K562 (cell line): ENCODE measurements around the gene PKP1. TPM values are rescaled to one million over a fixed set of nuclear protein-coding genes. Genes with fewer than 3 reads are reported as not detected.

ENCODE experiments used
- ATAC-seq: fragments of 200-7000 bp; cut with Tn5 transposase; 3 replicates; pipeline ENCODE4 v1.9.1; 2020; ENCODE audit warnings: moderate library complexity
- BruUV-seq: library from RNA; stranded (reverse); fragments of 400-500 nt; replicated peaks from 2 replicates; lab custom pipeline; 2021; lab: Mats Ljungman, UMichigan
- CTCF ChIA-PET: fragments of 300-600 bp; formaldehyde crosslinking; extraction: SDS; loops from one replicate; lab custom pipeline; 2021; ENCODE audit warnings: low intra/inter-chr PET ratio; lab: Yijun Ruan, JAX
- POLR2A ChIA-PET: fragments of 300-600, 350-650 bp; sonication (Branson Sonifier 250); formaldehyde crosslinking; extraction: SDS; loops from one replicate; lab custom pipeline; 2021; ENCODE audit warnings: antibody characterized with exemption, inconsistent platforms; lab: Yijun Ruan, JAX
- DNase-seq, 4 experiments: peaks; one replicate each; pipeline versions ENCODE4 v3.0.0 to v3.0.0-alpha.2; 2011 to 2018; ENCODE audit warnings: low spot score in 3 of 4, mixed read lengths in 3 of 4; ENCODE audit errors: extremely low read depth in 1 of 4
- FAIRE-seq: peaks from 2 replicates; lab custom pipeline; 2011; peaks lifted over from hg19 to GRCh38; lab: Jason Lieb, UNC
- H2AFZ ChIP-seq: 2 replicates; pipeline ENCODE4 v1.6.0; 2011; ENCODE audit warnings: low read depth, low read length, control low read depth, inconsistent platforms
- H3K27ac ChIP-seq: fragments of 200-600 bp; 3 replicates; pipeline ENCODE4 v1.8.0; 2011; ENCODE audit warnings: low read depth, mild to moderate bottlenecking, control low read depth, inconsistent platforms, low read length, moderate library complexity, mixed read lengths; ENCODE audit errors: extremely low read depth
- H3K27me3 ChIP-seq, 2 experiments: fragments of 300-600 bp in 1 of 2; 2 replicates in 1 of 2; 3 replicates in 1 of 2; pipeline versions ENCODE4 v1.6.0 to v1.8.0; 2011; ENCODE audit warnings: inconsistent platforms in 2 of 2, low read length in 2 of 2, mild to moderate bottlenecking in 1 of 2, mixed read lengths in 1 of 2, moderate library complexity in 1 of 2; ENCODE audit not compliant: control insufficient read depth in 2 of 2, insufficient read depth in 2 of 2
- H3K36me3 ChIP-seq: fragments of 300-600 bp; 3 replicates; pipeline ENCODE4 v1.8.0; 2011; ENCODE audit warnings: mild to moderate bottlenecking, low read length, inconsistent platforms; ENCODE audit not compliant: control insufficient read depth, insufficient read depth
- H3K4me1 ChIP-seq, 2 experiments: fragments of 200-600 bp in 1 of 2; replicated peaks in 1 of 2; 2 replicates in 1 of 2; 3 replicates in 1 of 2; pipeline versions ENCODE4 v1.5.1 to v1.8.0; 2011; ENCODE audit warnings: inconsistent platforms in 2 of 2, low read length in 2 of 2, mild to moderate bottlenecking in 1 of 2, mixed read lengths in 1 of 2, moderate library complexity in 1 of 2; ENCODE audit not compliant: control insufficient read depth in 2 of 2, insufficient read depth in 2 of 2
- H3K4me2 ChIP-seq: 2 replicates; pipeline ENCODE4 v1.6.1; 2011; ENCODE audit warnings: low read length, control low read depth, inconsistent platforms, mixed read lengths; ENCODE audit not compliant: insufficient read depth
- H3K4me3 ChIP-seq: fragments of 200-600 bp; sonication (generic), shearing (Covaris generic); 2 replicates; pipeline ENCODE4 v1.5.1; 2016; ENCODE audit warnings: control low read depth, inconsistent platforms
- H3K79me2 ChIP-seq: fragments of 200-600 bp; 3 replicates; pipeline ENCODE4 v1.8.0; 2011; ENCODE audit warnings: low read length, inconsistent platforms; ENCODE audit not compliant: control insufficient read depth, insufficient read depth
- H3K9ac ChIP-seq, 2 experiments: 2 replicates each; pipeline versions ENCODE4 v1.6.0 to v1.6.1; 2011; ENCODE audit warnings: low read depth in 2 of 2, low read length in 2 of 2, control low read depth in 1 of 2, inconsistent platforms in 1 of 2, mild to moderate bottlenecking in 1 of 2, mixed read lengths in 1 of 2; ENCODE audit not compliant: insufficient read depth in 1 of 2
- H3K9me1 ChIP-seq: one replicate; pipeline ENCODE4 v1.6.0; 2011; ENCODE audit warnings: inconsistent platforms, mild to moderate bottlenecking, low read length, moderate library complexity; ENCODE audit not compliant: control insufficient read depth, insufficient read depth
- H3K9me3 ChIP-seq: replicated peaks from 2 replicates; pipeline ENCODE4 v1.5.1; 2011; ENCODE audit warnings: low read depth, low read length, inconsistent platforms; ENCODE audit not compliant: control insufficient read depth, insufficient read depth
- H4K20me1 ChIP-seq: replicated peaks from 2 replicates; pipeline ENCODE4 v1.6.1; 2011; ENCODE audit warnings: low read length, inconsistent platforms, mixed read lengths; ENCODE audit not compliant: control insufficient read depth, insufficient read depth
- BCL6 ChIP-seq: fragments of 250-450 bp; sonication (Bioruptor Pico); IDR thresholded peaks from 2 replicates; pipeline ENCODE4 v1.4.0; 2020
- ETV5 ChIP-seq: sonication (generic); formaldehyde crosslinking; IDR thresholded peaks from 2 replicates; pipeline ENCODE4 v1.4.0; 2020; ENCODE audit warnings: low read depth, mild to moderate bottlenecking, missing genetic modification reagents
- MYC ChIP-seq, 2 experiments: fragments of 250-450 bp in 1 of 2; sonication (Bioruptor Pico) in 1 of 2; IDR thresholded peaks; 2 replicates each; pipeline versions ENCODE4 v1.5.1 to v1.6.1; 2012 to 2021; ENCODE audit warnings: low read depth in 2 of 2, borderline replicate concordance in 1 of 2, improper control_type of control experiment in 1 of 2, low read length in 1 of 2, mild to moderate bottlenecking in 1 of 2, moderate library complexity in 1 of 2
- PCBP1 ChIP-seq: fragments of 200-400 bp; formaldehyde crosslinking; IDR thresholded peaks from 2 replicates; pipeline ENCODE4 v1.6.1; 2018; ENCODE audit warnings: mild to moderate bottlenecking, low read depth, low read length; ENCODE audit not compliant: poor library complexity, severe bottlenecking
- POLR2AphosphoS2 ChIP-seq: IDR thresholded peaks from 2 replicates; pipeline ENCODE4 v1.6.1; 2012; ENCODE audit warnings: low read length, improper control_type of control experiment
- SAP30 ChIP-seq: fragments of 200-600 bp; sonication (generic); IDR thresholded peaks from 2 replicates; pipeline ENCODE4 v1.6.1; 2012; ENCODE audit warnings: borderline replicate concordance, low read depth, mild to moderate bottlenecking, moderate library complexity, low read length, control low read depth, inconsistent platforms; ENCODE audit not compliant: insufficient read depth, poor library complexity, severe bottlenecking
- SFPQ ChIP-seq: fragments of 200-400 bp; formaldehyde crosslinking; IDR thresholded peaks from 2 replicates; pipeline ENCODE4 v1.6.1; 2017; ENCODE audit warnings: mild to moderate bottlenecking, low read depth, low read length, moderate library complexity
- SLC30A9 ChIP-seq: fragments of 250-450 bp; sonication (Bioruptor Pico); IDR thresholded peaks from 2 replicates; pipeline ENCODE4 v1.8.0; 2022; ENCODE audit warnings: mild to moderate bottlenecking, moderate library complexity
- SPI1 ChIP-seq: IDR thresholded peaks from 2 replicates; pipeline ENCODE4 v1.6.1; 2011; ENCODE audit warnings: low read depth, low read length, control low read depth, borderline replicate concordance
- STAT5B ChIP-seq: fragments of 250-450 bp; sonication (Bioruptor Pico); IDR thresholded peaks from 2 replicates; pipeline ENCODE4 v1.8.0; 2021; ENCODE audit warnings: mild to moderate bottlenecking, inconsistent platforms
- ZHX1 ChIP-seq: fragments of 150-350 bp; conservative IDR thresholded peaks from 2 replicates; pipeline ENCODE4 v1.6.1; 2014; ENCODE audit warnings: low read length
- ZNF24 ChIP-seq: fragments of 450-650 bp; IDR thresholded peaks from 2 replicates; pipeline ENCODE4 v1.6.1; 2016
- WGBS: fragments of 100-300 bp; shearing (Covaris generic); methylation state at CpG from one replicate; pipeline ENCODE4 v1.1.6; 2016; ENCODE audit warnings: low coverage, mixed read lengths; ENCODE audit not compliant: insufficient coverage; ENCODE audit errors: missing lambda C conversion rate; 5-methylcytosine and 5-hydroxymethylcytosine counted together
- in situ Hi-C: fragments of 300-500 bp; cut with MboI; formaldehyde crosslinking; loops from 4 replicates; pipeline ENCODE4 v1.15.0; 2018; ENCODE audit warnings: inconsistent platforms, mixed read lengths
- intact Hi-C: fragments of 100-400 bp; cut with micrococcal nuclease; formaldehyde crosslinking; loops from 2 replicates; pipeline ENCODE4 v1.14.2; 2022
- polyA plus RNA-seq, 8 experiments: library from polyadenylated mRNA; depleted of rRNA in 4 of 8; stranded (reverse) in 5 of 8; unstranded in 3 of 8; fragments of >200 nt; fragmentation: Nextera tagmentation in 2 of 8; fragmentation: Illumina TruSeq in 1 of 8; extraction: Ambion mirVana in 2 of 8; extraction: Trizol in 1 of 8; gene quantifications; 2 replicates each; pipeline versions ENCODE4 v1.2.1 to v1.2.3, GENCODE V29; 2011 to 2014; ENCODE audit warnings: inconsistent platforms in 1 of 8, missing spikeins in 1 of 8
- total RNA-seq, 7 experiments: library from RNA; depleted of rRNA in 6 of 7; stranded (reverse); fragments of >200 nt in 6 of 7; fragmentation: Illumina TruSeq in 2 of 7; extraction: Trizol in 2 of 7; gene quantifications; 2 replicates each; pipeline versions ENCODE4 v1.2.1 to v1.2.3, GENCODE V29; 2011 to 2021; ENCODE audit warnings: low replicate concordance in 1 of 7
- TF ChIP-seq, protein P1 (sequence below): fragments of 450-650 bp; IDR thresholded peaks from one replicate; pipeline ENCODE4 v1.6.1; 2018; ENCODE audit warnings: mild to moderate bottlenecking, moderate library complexity; ENCODE audit not compliant: partially characterized antibody
- TF ChIP-seq, protein P2 (sequence below): conservative IDR thresholded peaks from 2 replicates; pipeline ENCODE4 v1.6.1; 2011; ENCODE audit warnings: low read depth, mild to moderate bottlenecking, low read length; ENCODE audit not compliant: control insufficient read depth

PKP1 gene
- total and polyA plus RNA-seq, 9 of the 15 experiments (the other 6 are each of a cell fraction or from before 2014, with no cell fraction given) = not detected

DNA sequence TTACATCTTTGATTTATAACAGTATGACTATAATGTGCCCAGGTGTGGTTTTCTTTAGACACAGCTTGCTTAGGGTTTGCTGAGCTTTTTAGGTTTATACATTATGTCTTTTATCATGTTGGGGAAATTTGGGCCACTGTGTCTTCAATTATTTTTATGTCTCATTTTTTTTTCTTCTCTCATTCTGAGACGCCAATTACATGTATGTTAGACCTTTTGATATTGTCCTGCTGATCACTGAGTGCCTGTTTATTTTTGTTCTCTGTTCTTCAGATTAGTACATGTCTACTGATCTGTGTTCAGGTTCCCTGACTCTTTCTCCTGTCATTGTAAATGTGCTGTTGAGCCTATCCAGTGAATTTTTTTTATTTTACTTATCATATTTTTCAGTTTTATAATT, 58.1 kb downstream of the PKP1 start:
- FAIRE-seq = no peak
- in situ Hi-C loops (no loop called here), intact Hi-C loops (no loop called here)
- no peak for DNase-seq
- no peak overlapping the region for H2AFZ ChIP-seq
- H3K9me3 ChIP-seq = no peaks in the 10 kb centered on the region
- no TSS peak for BruUV-seq
- ChIA-PET CTCF (no interaction called here), POLR2A (interaction anchor here (0.6 kb wide), 1 partner anchor 120 kb away, joined by 3 read pairs; no protein-coding TSS in a partner anchor)
- 0 out of 2 replicates have a peak, but pooled peaks cover under 1% of the 10 kb centered on the region for H4K20me1 ChIP-seq
- H3K36me3 ChIP-seq = no peaks in the 10 kb centered on the region
- 0% methylated on average over 1 of the region's 1 CpG for WGBS
- H3K9ac ChIP-seq = no peak overlapping the region
- no peaks in the 10 kb centered on the region for H3K79me2 ChIP-seq
- H3K9me1 ChIP-seq = no peaks in the 10 kb centered on the region
- ATAC-seq = no peak
- H3K4me3 ChIP-seq = no peak overlapping the region
- H3K4me1 ChIP-seq = no peaks in the 10 kb centered on the region
- no peak overlapping the region for H3K4me2 ChIP-seq
- H3K27ac ChIP-seq = no peak overlapping the region
- peaks cover 2 to 40% of the 10 kb centered on the region in 2 experiments; a peak in 4 of 5 replicates for H3K27me3 ChIP-seq
- TF ChIP-seq STAT5B (CRISPR knock-in tag) (no peak), SAP30 (no peak), ZHX1 (no peak), SLC30A9 (no peak), SFPQ (no peak), SPI1 (no peak), MYC (IDR thresholded peaks at IDR 0.05; ENCODE audit: low read depth, low read length) (no peak), MYC (CRISPR knock-in tag; IDR thresholded peaks at IDR 0.05; ENCODE audit: borderline replicate concordance, low read depth) (no peak), POLR2AphosphoS2 (no peak), PCBP1 (no peak), BCL6 (CRISPR knock-in tag) (no peak), ZNF24 (no peak), ETV5 (CRISPR knock-in tag) (no peak)
- TF ChIP-seq, protein P1, sequence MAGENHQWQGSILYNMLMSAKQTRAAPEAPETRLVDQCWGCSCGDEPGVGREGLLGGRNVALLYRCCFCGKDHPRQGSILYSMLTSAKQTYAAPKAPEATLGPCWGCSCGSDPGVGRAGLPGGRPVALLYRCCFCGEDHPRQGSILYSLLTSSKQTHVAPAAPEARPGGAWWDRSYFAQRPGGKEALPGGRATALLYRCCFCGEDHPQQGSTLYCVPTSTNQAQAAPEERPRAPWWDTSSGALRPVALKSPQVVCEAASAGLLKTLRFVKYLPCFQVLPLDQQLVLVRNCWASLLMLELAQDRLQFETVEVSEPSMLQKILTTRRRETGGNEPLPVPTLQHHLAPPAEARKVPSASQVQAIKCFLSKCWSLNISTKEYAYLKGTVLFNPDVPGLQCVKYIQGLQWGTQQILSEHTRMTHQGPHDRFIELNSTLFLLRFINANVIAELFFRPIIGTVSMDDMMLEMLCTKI = no peak
- TF ChIP-seq, protein P2, sequence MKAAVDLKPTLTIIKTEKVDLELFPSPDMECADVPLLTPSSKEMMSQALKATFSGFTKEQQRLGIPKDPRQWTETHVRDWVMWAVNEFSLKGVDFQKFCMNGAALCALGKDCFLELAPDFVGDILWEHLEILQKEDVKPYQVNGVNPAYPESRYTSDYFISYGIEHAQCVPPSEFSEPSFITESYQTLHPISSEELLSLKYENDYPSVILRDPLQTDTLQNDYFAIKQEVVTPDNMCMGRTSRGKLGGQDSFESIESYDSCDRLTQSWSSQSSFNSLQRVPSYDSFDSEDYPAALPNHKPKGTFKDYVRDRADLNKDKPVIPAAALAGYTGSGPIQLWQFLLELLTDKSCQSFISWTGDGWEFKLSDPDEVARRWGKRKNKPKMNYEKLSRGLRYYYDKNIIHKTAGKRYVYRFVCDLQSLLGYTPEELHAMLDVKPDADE = no peak
